ENCODE data around the gene SERPINI1.

SERPINI1 gene

DNA sequence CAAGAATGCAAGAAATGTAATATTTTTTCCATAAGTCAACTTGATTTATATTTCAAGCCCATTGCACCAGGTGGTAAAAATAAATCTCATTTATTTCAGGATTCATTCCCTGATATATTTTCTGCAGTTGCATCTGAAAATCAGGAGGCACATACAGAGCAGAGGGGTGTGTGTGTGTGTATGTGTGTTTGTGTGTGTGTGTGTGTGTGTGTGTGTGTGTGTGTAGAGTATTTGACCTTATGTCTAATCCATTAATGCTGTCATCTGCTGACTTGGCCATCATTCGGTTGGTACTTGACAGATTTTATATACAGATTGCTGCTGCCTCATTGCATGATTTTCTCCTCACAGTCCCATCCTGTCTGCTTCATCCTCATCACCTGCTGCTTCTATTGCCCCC is 118.5 kb downstream of the SERPINI1 start:
- H3K9me2 ChIP-seq (replicated peaks; ENCODE audit: low read depth, low read length): no peaks in the 10 kb centered on the region
- TF ChIP-seq EZH2phosphoT487 (IDR thresholded peaks at IDR 0.05; ENCODE audit: borderline replicate concordance): no peak
- no peak for TF ChIP-seq CTCF (conservative IDR thresholded peaks at IDR 0.05; ENCODE audit: low read length)

GRCh38 chr3:167854846-167855245 is 119.3 kb downstream of the SERPINI1 start:
- no peaks in the 10 kb centered on the region for H3K9me3 ChIP-seq (ENCODE audit: insufficient read depth, low read depth, low read length)
- H3F3A ChIP-seq (ENCODE audit: low read depth): no peaks in the 10 kb centered on the region
- H3K4me1 ChIP-seq (ENCODE audit: insufficient read depth, low read length, poor library complexity, severe bottlenecking): peaks cover 7% of the 10 kb centered on the region
- H3K36me3 ChIP-seq (ENCODE audit: insufficient read depth, low read length): no peaks in the 10 kb centered on the region
- no peak overlapping the region for H2AFZ ChIP-seq (ENCODE audit: low read length)
- H3K9ac ChIP-seq (ENCODE audit: low read depth, low read length, poor library complexity, severe bottlenecking): no peak overlapping the region
- peaks cover 8% of the 10 kb centered on the region for H3K27me3 ChIP-seq (ENCODE audit: insufficient read depth, low read length, poor library complexity, severe bottlenecking)
- H4K20me1 ChIP-seq (ENCODE audit: insufficient read depth, low read length, poor library complexity, severe bottlenecking): no peaks in the 10 kb centered on the region
- no peaks in the 10 kb centered on the region for H3K9me2 ChIP-seq (replicated peaks; ENCODE audit: low read depth, low read length)
- H3K4me3 ChIP-seq (ENCODE audit: low read length, poor library complexity, severe bottlenecking): no peak overlapping the region
- H3K79me2 ChIP-seq (ENCODE audit: insufficient read depth, low read length): no peaks in the 10 kb centered on the region
- no peak for TF ChIP-seq CTCF (conservative IDR thresholded peaks at IDR 0.05; ENCODE audit: low read length)
- no peak for TF ChIP-seq EZH2phosphoT487 (IDR thresholded peaks at IDR 0.05; ENCODE audit: borderline replicate concordance)
- H3K4me2 ChIP-seq (ENCODE audit: low read depth, low read length, poor library complexity, severe bottlenecking): no peak overlapping the region

More for the DNA sequence above, 118.5 kb downstream of the SERPINI1 start:
- H3K36me3 ChIP-seq (ENCODE audit: insufficient read depth, low read length): no peaks in the 10 kb centered on the region
- H3K4me2 ChIP-seq (ENCODE audit: low read depth, low read length, poor library complexity, severe bottlenecking): no peak overlapping the region
- H3K4me3 ChIP-seq (ENCODE audit: low read length, poor library complexity, severe bottlenecking): no peak overlapping the region
- H3K9ac ChIP-seq (ENCODE audit: low read depth, low read length, poor library complexity, severe bottlenecking): no peak overlapping the region
- peaks cover 7% of the 10 kb centered on the region for H3K4me1 ChIP-seq (ENCODE audit: insufficient read depth, low read length, poor library complexity, severe bottlenecking)
- no peaks in the 10 kb centered on the region for H3K9me3 ChIP-seq (ENCODE audit: insufficient read depth, low read depth, low read length)
- H2AFZ ChIP-seq (ENCODE audit: low read length): no peak overlapping the region
- H3K27me3 ChIP-seq (ENCODE audit: insufficient read depth, low read length, poor library complexity, severe bottlenecking): peaks cover 8% of the 10 kb centered on the region
- no peaks in the 10 kb centered on the region for H3K79me2 ChIP-seq (ENCODE audit: insufficient read depth, low read length)
- H4K20me1 ChIP-seq (ENCODE audit: insufficient read depth, low read length, poor library complexity, severe bottlenecking): no peaks in the 10 kb centered on the region
- H3F3A ChIP-seq (ENCODE audit: low read depth): no peaks in the 10 kb centered on the region

DNA sequence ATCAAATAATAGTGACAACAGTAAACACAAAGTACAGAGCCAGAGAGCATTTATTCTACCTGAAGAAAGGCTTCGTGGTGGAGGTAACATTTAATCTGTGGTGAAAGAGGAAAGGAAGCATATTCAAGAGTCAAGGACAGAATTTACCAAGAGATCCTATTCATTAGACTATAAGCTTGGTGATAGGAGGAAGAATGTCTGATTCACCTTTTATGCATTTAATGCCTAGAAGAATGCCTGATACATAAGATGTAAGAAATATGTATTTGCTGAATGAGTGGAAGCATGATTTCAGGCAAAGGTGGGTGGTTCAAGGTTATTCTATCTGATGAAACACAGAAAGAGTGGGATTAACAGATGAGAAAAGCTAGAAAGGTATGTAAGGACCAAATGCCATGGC is 119.8 kb downstream of the SERPINI1 start:
- Histone ChIP-seq H3K4me2 (ENCODE audit: low read depth, low read length, poor library complexity, severe bottlenecking) (no peak overlapping the region), H3K27me3 (ENCODE audit: insufficient read depth, low read length, poor library complexity, severe bottlenecking) (peaks cover 11% of the 10 kb centered on the region), H3K9ac (ENCODE audit: low read depth, low read length, poor library complexity, severe bottlenecking) (no peak overlapping the region), H2AFZ (ENCODE audit: low read length) (no peak overlapping the region), H3K4me3 (ENCODE audit: low read length, poor library complexity, severe bottlenecking) (no peak overlapping the region), H3F3A (ENCODE audit: low read depth) (no peaks in the 10 kb centered on the region), H3K36me3 (ENCODE audit: insufficient read depth, low read length) (no peaks in the 10 kb centered on the region), H3K4me1 (ENCODE audit: insufficient read depth, low read length, poor library complexity, severe bottlenecking) (peaks cover 7% of the 10 kb centered on the region), H3K9me2 (replicated peaks; ENCODE audit: low read depth, low read length) (no peaks in the 10 kb centered on the region), H4K20me1 (ENCODE audit: insufficient read depth, low read length, poor library complexity, severe bottlenecking) (no peaks in the 10 kb centered on the region), H3K9me3 (ENCODE audit: insufficient read depth, low read depth, low read length) (no peaks in the 10 kb centered on the region), H3K79me2 (ENCODE audit: insufficient read depth, low read length) (no peaks in the 10 kb centered on the region)
- TF ChIP-seq EZH2phosphoT487 (IDR thresholded peaks at IDR 0.05; ENCODE audit: borderline replicate concordance) (no peak), CTCF (conservative IDR thresholded peaks at IDR 0.05; ENCODE audit: low read length) (no peak)
